ENCODE results near the gene PDE4C. TPM values are rescaled to one million over a fixed set of nuclear protein-coding genes. Genes with fewer than 3 reads are reported as not detected.

Gene PDE4C
- total RNA-seq, 3 donors from 2014 or later, result 2.5 to 7.7 (median 6.2) TPM

DNA sequence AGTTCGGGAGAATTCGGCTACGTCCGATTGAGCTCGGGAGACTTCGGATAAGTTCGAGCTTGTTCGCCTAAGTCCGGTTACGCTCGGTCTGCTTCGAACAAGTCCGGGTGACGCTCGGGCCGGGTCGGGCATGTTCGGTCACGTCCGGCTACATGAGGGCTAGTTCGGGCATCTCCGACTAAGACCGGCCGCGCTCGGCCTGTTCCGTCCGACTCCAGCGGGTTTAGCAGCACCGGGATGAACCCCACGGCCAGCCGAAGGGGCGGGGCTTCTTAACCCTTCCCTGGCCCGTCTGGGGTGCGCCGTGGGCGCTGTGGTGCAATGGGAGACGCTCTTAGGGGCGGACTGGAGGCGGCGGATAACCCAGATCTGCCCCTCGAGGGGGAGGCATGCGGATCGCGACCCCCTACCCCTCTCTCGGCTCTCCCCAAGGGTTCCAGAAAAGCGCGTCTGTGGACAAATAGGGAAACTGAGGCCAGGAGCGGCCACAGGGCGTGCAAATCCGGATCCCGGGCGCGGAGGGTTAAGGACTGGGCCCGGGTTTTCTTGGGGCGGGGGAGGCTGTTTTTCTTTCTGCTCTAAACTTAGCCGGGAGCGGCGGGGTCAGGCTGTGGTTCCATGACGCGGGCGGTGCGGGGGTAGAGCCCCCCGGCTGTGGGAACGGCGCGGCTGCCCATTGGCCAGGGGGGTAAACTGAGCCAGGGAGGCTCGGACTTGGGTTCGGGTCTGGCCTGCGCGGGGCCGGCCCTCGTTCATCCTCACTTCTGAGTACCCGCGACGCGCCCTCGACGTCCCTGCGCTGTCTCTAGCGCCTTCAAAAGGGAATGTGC lies 1.5 kb downstream of the PDE4C start:
- intact Hi-C loops (cut with DNase I, micrococcal nuclease), result no loop called here
- DNase-seq, result peak; percentile 97 to 99 (median 98)
- peaks cover 3% of the 10 kb centered on the region for H3K36me3 ChIP-seq (ENCODE audit: low read depth)
- no peak for TF ChIP-seq CTCF (IDR thresholded peaks at IDR 0.05)
- H3K9me3 ChIP-seq, result no peaks in the 10 kb centered on the region
- peaks cover 15% of the 10 kb centered on the region for H3K4me1 ChIP-seq (ENCODE audit: low read depth)
- peak; percentile 99 for ATAC-seq
- no peak overlapping the region for H3K4me3 ChIP-seq

- peaks cover 15% of the 10 kb centered on the region for H3K4me1 ChIP-seq (ENCODE audit: low read depth)
- no peak for TF ChIP-seq CTCF (IDR thresholded peaks at IDR 0.05)
- peaks cover 3% of the 10 kb centered on the region for H3K36me3 ChIP-seq (ENCODE audit: low read depth)
- H3K9me3 ChIP-seq, result no peaks in the 10 kb centered on the region
- peak; percentile 47 to 74 (median 70) for DNase-seq
- intact Hi-C loops (cut with DNase I, micrococcal nuclease), result no loop called here
- peak; percentile 51 for ATAC-seq
- no peak overlapping the region for H3K4me3 ChIP-seq
These were observed 2.2 kb downstream of the PDE4C start for GRCh38 chr19:18223860-18224524.

GRCh38 chr19:18221815-18222725 lies 4.2 kb downstream of the PDE4C start:
- Histone ChIP-seq H3K4me1 (ENCODE audit: low read depth) (peaks cover 15% of the 10 kb centered on the region), H3K36me3 (ENCODE audit: low read depth) (peaks cover 3% of the 10 kb centered on the region), H3K9me3 (no peaks in the 10 kb centered on the region), H3K4me3 (no peak overlapping the region)
- intact Hi-C loops (cut with DNase I, micrococcal nuclease), result no loop called here
- no peak for DNase-seq
- ATAC-seq, result no peak
- no peak for TF ChIP-seq CTCF (IDR thresholded peaks at IDR 0.05)

GRCh38 chr19:18220632-18221275 lies 5.5 kb downstream of the PDE4C start:
- Histone ChIP-seq H3K4me1 (ENCODE audit: low read depth) (peaks cover 12% of the 10 kb centered on the region), H3K9me3 (no peaks in the 10 kb centered on the region), H3K4me3 (no peak overlapping the region), H3K36me3 (ENCODE audit: low read depth) (peaks cover 3% of the 10 kb centered on the region)
- ATAC-seq (no peak), DNase-seq (peak in 2 of 3 donors; percentile 35 to 47)
- intact Hi-C loops (cut with DNase I, micrococcal nuclease), result no loop called here
- TF ChIP-seq CTCF (IDR thresholded peaks at IDR 0.05), result no peak
